Medulla oblongata (tissue), 1 donor: ENCODE data around the gene PHACTR1.

Experiments
- DNase-seq: peaks from one replicate; pipeline ENCODE4 v3.0.0-alpha.2; 2015; ENCODE audit errors: extremely low spot score

Gene PHACTR1

GRCh38 chr6:13285705-13286104, 569.1 kb downstream of the PHACTR1 start:
- no peak for DNase-seq

GRCh38 chr6:13286181-13286580, 569.6 kb downstream of the PHACTR1 start:
- peak; percentile 60 for DNase-seq

GRCh38 chr6:13287104-13287503, 570.5 kb downstream of the PHACTR1 start:
- DNase-seq = no peak

- no peak for DNase-seq
These were observed 571.9 kb downstream of the PHACTR1 start for GRCh38 chr6:13288481-13288880.

GRCh38 chr6:13288969-13289391, 572.4 kb downstream of the PHACTR1 start:
- no peak for DNase-seq

- no peak for DNase-seq
These were observed 573.3 kb downstream of the PHACTR1 start for GRCh38 chr6:13289789-13290318.

- DNase-seq = no peak
These were observed 573.8 kb downstream of the PHACTR1 start for GRCh38 chr6:13290335-13290734.

- no peak for DNase-seq
These were observed 576.2 kb downstream of the PHACTR1 start for GRCh38 chr6:13292774-13293173.

GRCh38 chr6:13294499-13295069, 578.0 kb downstream of the PHACTR1 start:
- DNase-seq = peak; percentile 50

- no peak for DNase-seq
These were observed 579.0 kb downstream of the PHACTR1 start for GRCh38 chr6:13295576-13295975.

GRCh38 chr6:13296536-13296997, 580.0 kb downstream of the PHACTR1 start:
- DNase-seq = no peak

GRCh38 chr6:13297391-13297790, 580.8 kb downstream of the PHACTR1 start:
- no peak for DNase-seq

GRCh38 chr6:13298446-13298845, 581.9 kb downstream of the PHACTR1 start:
- no peak for DNase-seq

GRCh38 chr6:13299403-13299821, 582.8 kb downstream of the PHACTR1 start:
- no peak for DNase-seq

GRCh38 chr6:13299918-13300317, 583.4 kb downstream of the PHACTR1 start:
- no peak for DNase-seq

- no peak for DNase-seq
These were observed 584.4 kb downstream of the PHACTR1 start for GRCh38 chr6:13300643-13301590.

- DNase-seq = peak; percentile 72
These were observed 585.7 kb downstream of the PHACTR1 start for GRCh38 chr6:13302291-13302690.

- DNase-seq = peak; percentile 95
These were observed 586.4 kb downstream of the PHACTR1 start for GRCh38 chr6:13302751-13303667.

- DNase-seq = peak; percentile 77
These were observed 587.1 kb downstream of the PHACTR1 start for GRCh38 chr6:13303668-13304017.

GRCh38 chr6:13304101-13304500, 587.5 kb downstream of the PHACTR1 start:
- DNase-seq = no peak

- peak; percentile 52 for DNase-seq
These were observed 588.2 kb downstream of the PHACTR1 start for GRCh38 chr6:13304580-13305260.
